Activated CD4-positive, alpha-beta T cell treated with anti-CD3 and anti-CD28 coated beads, Interleukin-2, Interleukin-4, amounts not matched to agents 100 ng/mL and 50 ng/mL, durations not matched to agents 16 hours and 8 hours (primary cell): ENCODE data around the gene HIPK2.
A peak's percentile ranks its signal among the peaks of the same experiment; 100 is the strongest.

ENCODE experiments used
- DNase-seq: peaks from one replicate; pipeline ENCODE4 v3.0.0-alpha.2; 2020; ENCODE audit warnings: low spot score

HIPK2 gene

DNA sequence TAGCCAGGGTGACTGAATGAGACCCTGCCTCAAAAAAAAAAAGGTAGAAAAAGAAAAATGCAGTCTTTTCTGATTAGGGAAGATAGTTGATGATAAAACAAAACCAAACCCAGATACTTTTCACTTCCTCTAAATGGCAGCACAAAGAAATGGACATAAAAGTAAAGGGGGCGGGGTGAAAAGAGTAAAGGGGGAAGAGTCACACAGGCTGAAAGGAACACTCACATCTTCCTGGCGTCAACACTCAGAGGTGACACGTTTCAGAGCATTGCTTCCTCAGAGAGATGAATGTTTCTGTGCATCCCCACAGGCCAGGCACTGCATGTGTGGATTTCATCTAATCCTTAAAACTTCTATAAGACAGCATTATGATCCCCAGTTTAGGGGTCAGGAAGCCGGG, 81.2 kb downstream of the HIPK2 start:
- no peak for DNase-seq

GRCh38 chr7:139695588-139695987, 82.2 kb downstream of the HIPK2 start:
- no peak for DNase-seq

DNA sequence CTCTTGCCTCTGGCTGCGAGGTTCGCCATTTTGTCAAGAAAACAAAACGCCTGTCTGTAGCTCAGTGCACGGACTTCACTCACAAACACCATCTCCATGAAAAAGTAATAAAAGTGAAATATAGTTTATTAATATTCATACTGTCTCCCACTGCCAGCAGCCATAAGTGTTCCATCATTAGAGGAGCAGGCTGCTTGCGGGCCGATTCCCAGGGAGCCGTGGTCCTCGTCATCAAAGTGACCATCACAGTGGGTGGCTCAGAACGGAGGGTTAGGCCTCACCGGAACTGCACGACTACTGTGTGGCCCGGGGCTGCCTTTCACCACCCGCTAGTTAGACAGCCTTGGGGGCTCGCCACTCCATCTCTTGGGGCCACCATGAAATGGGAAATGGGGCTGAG, 82.7 kb downstream of the HIPK2 start:
- DNase-seq = no peak

DNA sequence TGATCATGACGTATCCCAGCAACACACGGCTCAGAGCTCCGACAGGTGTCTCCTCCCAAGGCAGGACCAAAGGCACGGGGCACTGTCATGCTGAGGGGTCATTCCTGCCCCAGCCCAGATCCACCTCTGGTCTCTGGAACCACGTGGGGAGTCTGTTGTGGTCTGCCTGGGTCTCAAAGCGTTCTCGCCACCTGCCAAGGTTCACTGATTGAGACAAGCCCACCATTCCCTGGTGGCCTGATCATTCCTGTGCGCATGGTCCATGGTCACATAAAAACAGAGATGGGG, 83.5 kb downstream of the HIPK2 start:
- no peak for DNase-seq

DNA sequence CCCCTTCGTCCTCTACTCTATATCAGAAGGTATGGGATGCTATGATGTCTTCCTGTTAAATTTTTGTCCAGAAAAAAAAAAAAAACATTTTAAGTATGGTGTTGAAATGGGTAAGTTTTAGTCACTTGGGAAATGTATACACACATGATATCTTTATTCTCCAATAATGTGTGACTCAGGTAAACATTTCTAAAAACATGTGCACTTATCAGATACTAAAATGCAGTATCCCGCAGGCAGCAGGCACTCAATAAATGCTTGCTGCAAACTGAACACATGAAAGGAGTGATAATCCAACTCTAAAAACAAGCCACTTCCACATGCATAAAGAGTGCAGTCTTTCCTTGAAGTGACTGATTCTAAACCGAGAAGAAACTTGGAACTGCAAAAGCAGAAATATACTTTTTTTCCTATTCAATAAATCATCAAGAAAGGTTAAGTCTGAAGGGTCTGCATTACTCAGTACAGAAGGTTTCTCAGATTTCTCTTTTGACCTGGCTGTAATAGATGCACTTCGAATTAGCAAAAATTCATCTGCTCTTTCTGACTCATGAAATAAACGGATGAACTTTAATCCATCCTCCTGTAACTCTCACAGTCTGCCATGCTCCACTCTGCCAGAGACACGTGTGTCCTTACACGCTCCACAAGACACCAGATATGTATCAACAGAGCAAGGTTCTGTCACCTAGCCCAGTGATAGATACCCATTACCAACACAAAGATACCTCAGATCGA, 84.0 kb downstream of the HIPK2 start:
- no peak for DNase-seq

DNA sequence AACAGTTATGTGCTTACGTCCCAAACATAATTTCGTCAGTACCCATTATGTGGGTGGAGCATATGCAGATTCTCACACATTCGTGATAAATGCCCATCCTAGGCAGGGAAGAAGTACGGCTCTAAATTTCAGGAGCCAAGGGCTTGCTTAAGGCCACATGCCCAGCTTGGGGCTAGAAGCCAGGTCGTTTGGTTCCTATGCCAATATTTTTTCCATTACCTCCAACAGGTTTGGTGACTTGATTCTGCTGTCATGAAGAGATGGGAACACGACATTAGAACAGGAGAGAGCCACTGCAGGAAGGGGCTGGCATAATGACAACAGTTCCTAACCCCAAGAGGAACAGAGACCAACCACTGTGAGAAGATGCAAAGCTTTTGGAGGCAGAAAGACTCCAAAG, 85.1 kb downstream of the HIPK2 start:
- DNase-seq = no peak

DNA sequence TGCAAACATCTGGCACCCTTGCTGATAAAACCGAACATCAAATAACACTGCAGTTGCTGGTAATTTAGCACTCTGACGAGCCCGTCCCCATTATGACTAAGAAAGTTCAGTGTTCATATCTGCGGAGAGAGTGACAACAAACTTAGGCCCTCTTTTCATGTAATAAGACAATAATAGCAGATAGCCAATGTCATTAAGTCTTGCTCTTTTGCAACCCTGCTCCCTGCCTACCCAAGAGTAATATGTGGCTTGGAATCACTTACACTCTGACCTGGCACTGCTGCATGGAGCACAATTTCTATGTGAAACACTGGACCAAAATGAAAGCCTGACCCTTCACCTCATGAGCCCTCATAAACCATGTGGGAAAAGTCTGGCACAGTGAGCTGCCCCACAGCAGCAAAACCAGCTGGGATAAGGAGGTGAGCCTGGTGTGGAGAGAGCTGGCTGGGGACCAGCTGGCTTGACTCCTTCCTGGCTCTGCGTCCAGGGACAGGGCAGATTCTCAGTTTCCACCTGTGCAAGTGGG, 86.5 kb downstream of the HIPK2 start:
- DNase-seq = no peak

GRCh38 chr7:139687980-139688632, 89.7 kb downstream of the HIPK2 start:
- no peak for DNase-seq

GRCh38 chr7:139687211-139687954, 90.4 kb downstream of the HIPK2 start:
- DNase-seq = no peak

GRCh38 chr7:139683137-139683921, 94.5 kb downstream of the HIPK2 start:
- peak; percentile 79 for DNase-seq

DNA sequence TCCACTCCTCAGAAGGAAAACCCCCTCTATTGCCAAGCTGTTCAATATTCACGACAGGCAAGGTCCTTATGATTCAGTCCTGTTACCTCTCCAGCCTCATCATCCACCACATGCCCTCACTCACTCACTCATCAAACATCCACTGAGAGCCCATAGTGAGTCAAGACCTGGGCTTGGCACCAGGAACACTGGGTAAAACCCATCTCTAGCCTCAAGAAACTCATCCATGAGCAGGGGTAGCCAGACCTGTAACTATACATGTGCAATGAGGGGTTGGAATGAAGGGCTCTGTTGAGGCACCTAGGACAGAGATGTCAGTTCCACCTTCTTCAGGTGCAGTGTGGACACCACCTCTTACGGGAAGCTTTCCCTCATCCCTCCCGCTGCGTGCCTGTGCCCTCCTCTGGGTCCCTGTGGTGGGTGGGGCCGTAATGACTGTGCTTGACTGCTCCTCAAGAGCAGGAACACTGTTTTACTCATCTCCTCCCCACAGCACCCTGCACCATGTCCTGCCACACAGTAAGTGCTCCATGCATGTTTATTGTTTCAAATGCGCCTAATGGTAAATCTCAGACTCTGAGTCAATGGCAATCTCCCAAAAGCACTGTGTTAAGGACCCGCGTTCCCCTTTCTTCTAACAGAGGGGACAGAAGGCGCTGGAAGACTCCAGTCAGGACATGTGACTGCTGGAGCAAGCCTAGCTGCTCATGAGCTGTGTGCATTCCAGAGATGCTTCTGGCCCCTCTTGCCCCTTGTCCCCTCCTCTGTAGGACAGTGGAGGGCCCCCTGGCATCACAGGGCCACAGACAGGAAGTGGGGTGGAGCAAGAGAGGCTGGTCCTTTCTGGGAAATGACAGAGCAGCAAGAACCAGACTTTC, 95.4 kb downstream of the HIPK2 start:
- peak; percentile 91 for DNase-seq

DNA sequence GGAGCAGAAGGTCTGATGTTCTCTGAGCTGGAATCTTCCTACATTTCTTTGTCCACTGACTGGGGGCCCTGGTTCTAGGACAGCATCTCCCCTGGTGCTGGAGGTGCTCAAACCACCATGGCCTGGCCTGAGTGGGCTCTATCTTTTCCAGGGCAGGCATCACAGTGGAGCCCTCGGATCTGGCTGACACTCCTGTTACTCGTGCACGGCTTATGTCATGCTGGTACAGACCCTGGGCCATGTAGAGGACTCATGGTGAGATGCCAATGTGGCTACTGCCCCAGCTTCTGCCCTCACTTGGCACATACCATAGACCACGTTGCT, 96.0 kb downstream of the HIPK2 start:
- no peak for DNase-seq

- DNase-seq = no peak
Observed at GRCh38 chr7:139681463-139681755, 96.4 kb downstream of the HIPK2 start.

DNA sequence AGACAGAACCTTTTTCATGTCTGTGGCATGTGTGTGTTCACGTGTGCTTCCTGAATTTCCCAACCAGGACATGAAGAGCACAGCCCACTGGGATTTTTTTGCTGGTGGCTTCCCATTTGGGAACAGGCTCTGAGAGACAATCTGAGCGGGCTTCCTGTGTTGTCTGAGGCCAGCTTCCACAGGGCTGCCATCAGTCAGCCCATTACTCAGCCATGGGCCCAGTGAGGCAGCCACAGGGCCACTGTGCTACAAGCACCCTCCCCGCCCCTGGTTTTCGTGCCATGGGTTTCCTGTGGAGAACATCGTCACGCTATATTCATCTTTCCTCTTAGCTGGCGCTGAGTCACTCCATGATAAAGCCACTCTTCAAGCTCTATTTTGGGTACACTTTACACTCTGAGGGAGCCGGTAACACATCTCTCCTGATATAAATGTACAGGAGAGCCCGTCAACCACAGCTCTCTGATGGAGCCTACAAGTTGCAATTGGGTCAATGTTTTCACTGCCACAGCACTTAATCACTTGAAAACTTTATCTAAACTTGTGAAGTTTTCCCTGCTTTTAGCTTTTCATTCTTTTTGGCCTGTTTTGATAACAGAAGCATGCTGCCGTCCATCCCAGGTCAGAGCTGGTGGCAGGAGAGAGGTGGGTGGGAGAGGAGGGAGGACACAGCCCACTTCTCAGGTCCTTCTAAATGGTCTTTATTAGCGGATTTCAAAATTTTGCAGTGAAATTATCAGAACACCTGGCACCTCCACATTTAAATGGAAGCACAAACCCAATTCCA, 96.9 kb downstream of the HIPK2 start:
- DNase-seq = peak; percentile 97

GRCh38 chr7:139679731-139680594, 97.8 kb downstream of the HIPK2 start:
- DNase-seq = no peak

- DNase-seq = no peak
Observed at GRCh38 chr7:139676390-139676789, 101.4 kb downstream of the HIPK2 start.

GRCh38 chr7:139675127-139676125, 102.4 kb downstream of the HIPK2 start:
- DNase-seq = peak; percentile 33

DNA sequence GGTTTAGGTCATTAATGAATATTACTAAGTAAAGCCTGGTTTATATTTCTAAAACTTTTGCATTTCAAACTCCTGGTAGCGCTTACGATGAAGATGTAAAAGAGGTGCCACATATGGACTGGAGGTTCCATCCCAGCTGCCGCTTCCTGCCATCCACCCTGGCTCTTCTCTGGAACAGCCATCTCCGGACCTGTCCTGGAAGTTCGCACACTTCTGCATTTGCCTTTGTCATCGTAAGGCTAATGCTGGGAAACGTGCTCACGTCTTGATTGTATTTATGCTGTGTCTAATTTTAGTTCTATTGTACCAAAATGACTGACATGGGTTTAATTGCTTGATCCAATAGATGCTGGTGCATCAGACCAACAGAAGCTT, 103.1 kb downstream of the HIPK2 start:
- DNase-seq = no peak

- DNase-seq = no peak
Observed at GRCh38 chr7:139674341-139674740, 103.5 kb downstream of the HIPK2 start.
